SK-N-SH (cell line): ENCODE results near the gene ARHGEF17. TPM values are rescaled to one million over a fixed set of nuclear protein-coding genes. Genes with fewer than 3 reads are reported as not detected.

Experiments used
- CTCF ChIA-PET: fragments of 300-600, 350-600 bp; formaldehyde crosslinking; extraction: SDS; loops from one replicate; lab custom pipeline; 2021; lab: Yijun Ruan, JAX
- POLR2A ChIA-PET: fragments of 350-600 bp; sonication (Branson Sonifier 250); formaldehyde crosslinking; extraction: SDS; loops from one replicate; lab custom pipeline; 2020; ENCODE audit warnings: antibody characterized with exemption, inconsistent platforms; lab: Yijun Ruan, JAX
- DNase-seq: peaks from one replicate; pipeline ENCODE4 v3.0.0; 2012
- H2AFZ ChIP-seq: fragments of 200-600 bp; sonication (generic); 2 replicates; pipeline ENCODE4 v1.8.1; 2016; ENCODE audit warnings: antibody characterized with exemption, mild to moderate bottlenecking, low read depth
- H3F3A ChIP-seq: fragments of 200-600 bp; sonication (generic); replicated peaks from 2 replicates; pipeline ENCODE3; 2016; ENCODE audit warnings: antibody characterized with exemption, mild to moderate bottlenecking; ENCODE audit not compliant: insufficient read depth
- H3K27ac ChIP-seq, 2 experiments: fragments of 200-500 bp in 1 of 2; fragments of 200-600 bp in 1 of 2; sonication (Bioruptor generic) in 1 of 2; sonication (generic), shearing (Covaris generic) in 1 of 2; 2 replicates each; pipeline versions ENCODE4 v1.5.1 to v1.6.1; 2014 to 2016; ENCODE audit warnings: low read depth in 2 of 2, inconsistent platforms in 1 of 2, low read length in 1 of 2, mild to moderate bottlenecking in 1 of 2, mixed read lengths in 1 of 2
- H3K27me3 ChIP-seq: fragments of 200-600 bp; sonication (generic), shearing (Covaris generic); 2 replicates; pipeline ENCODE4 v1.6.1; 2016; ENCODE audit warnings: mixed run types; ENCODE audit not compliant: insufficient read depth
- H3K36me3 ChIP-seq, 2 experiments: fragments of 200-500 bp in 1 of 2; fragments of 200-600 bp in 1 of 2; sonication (Bioruptor generic) in 1 of 2; sonication (generic) in 1 of 2; replicated peaks in 1 of 2; 2 replicates each; pipeline versions ENCODE3 to v1.5.1; 2014 to 2016; ENCODE audit warnings: low read length in 1 of 2, mild to moderate bottlenecking in 1 of 2; ENCODE audit not compliant: insufficient read depth in 2 of 2, control insufficient read depth in 1 of 2
- H3K4me1 ChIP-seq, 2 experiments: fragments of 200-500 bp in 1 of 2; fragments of 200-600 bp in 1 of 2; sonication (Bioruptor generic) in 1 of 2; sonication (generic), shearing (Covaris generic) in 1 of 2; 2 replicates each; pipeline versions ENCODE4 v1.5.1 to v1.6.1; 2014 to 2016; ENCODE audit warnings: low read depth in 1 of 2, low read length in 1 of 2, mixed run types in 1 of 2; ENCODE audit not compliant: insufficient read depth in 2 of 2, control insufficient read depth in 1 of 2
- H3K4me2 ChIP-seq: fragments of 200-600 bp; sonication (generic), shearing (Covaris generic); 2 replicates; pipeline ENCODE4 v1.6.1; 2017; ENCODE audit warnings: mixed run types
- H3K4me3 ChIP-seq, 2 experiments: fragments of 200-500 bp in 1 of 2; fragments of 200-600 bp in 1 of 2; sonication (Bioruptor generic) in 1 of 2; sonication (generic), shearing (Covaris generic) in 1 of 2; 2 replicates each; pipeline versions ENCODE4 v1.5.1 to v1.8.1; 2014 to 2016; ENCODE audit warnings: low read depth in 2 of 2, inconsistent platforms in 1 of 2, low read length in 1 of 2, mild to moderate bottlenecking in 1 of 2, mixed read lengths in 1 of 2, moderate library complexity in 1 of 2
- H3K79me2 ChIP-seq: fragments of 200-600 bp; sonication (generic); 2 replicates; pipeline ENCODE4 v1.8.1; 2017; ENCODE audit warnings: mild to moderate bottlenecking; ENCODE audit not compliant: insufficient read depth
- H3K9ac ChIP-seq: fragments of 200-600 bp; sonication (generic); 2 replicates; pipeline ENCODE4 v1.6.1; 2017; ENCODE audit warnings: mixed run types
- H3K9me2 ChIP-seq: fragments of 200-600 bp; sonication (generic); 2 replicates; pipeline ENCODE4 v1.6.1; 2017; ENCODE audit warnings: mixed run types
- H3K9me3 ChIP-seq: fragments of 200-600 bp; sonication (generic); 2 replicates; pipeline ENCODE4 v1.6.1; 2017; ENCODE audit warnings: mixed run types, mild to moderate bottlenecking, moderate library complexity
- H4K20me1 ChIP-seq: fragments of 200-600 bp; sonication (generic); 2 replicates; pipeline ENCODE4 v1.6.1; 2017; ENCODE audit warnings: mild to moderate bottlenecking, mixed run types; ENCODE audit not compliant: insufficient read depth
- CHD2 ChIP-seq: fragments of 150-350 bp; IDR thresholded peaks from 2 replicates; pipeline ENCODE4 v1.6.1; 2018; ENCODE audit warnings: low read length; ENCODE audit not compliant: partially characterized antibody
- CTCF ChIP-seq: fragments of 200-600 bp; sonication (generic); IDR thresholded peaks from 2 replicates; pipeline ENCODE4 v1.6.1; 2017; ENCODE audit warnings: antibody characterized with exemption, mild to moderate bottlenecking, moderate library complexity
- ELF1 ChIP-seq: IDR thresholded peaks from 2 replicates; pipeline ENCODE4 v1.4.0; 2012
- EZH2phosphoT487 ChIP-seq: fragments of 200-600 bp; sonication (generic); IDR thresholded peaks from 2 replicates; pipeline ENCODE4 v1.6.1; 2017; ENCODE audit warnings: low read depth, mixed run types, mild to moderate bottlenecking, antibody characterized with exemption, moderate library complexity, borderline replicate concordance
- FOXJ3 ChIP-seq: sonication (generic); formaldehyde crosslinking; IDR thresholded peaks from 2 replicates; pipeline ENCODE4 v1.5.1; 2020; ENCODE audit warnings: mild to moderate bottlenecking, missing genetic modification reagents
- FOXM1 ChIP-seq: IDR thresholded peaks from 2 replicates; pipeline ENCODE4 v1.4.0; 2012; ENCODE audit warnings: low read depth, mild to moderate bottlenecking
- JUND ChIP-seq: IDR thresholded peaks from 2 replicates; pipeline ENCODE4 v1.4.0; 2012
- MAX ChIP-seq: IDR thresholded peaks from 2 replicates; pipeline ENCODE4 v1.4.0; 2012; ENCODE audit warnings: low read depth
- MXI1 ChIP-seq: IDR thresholded peaks from 2 replicates; pipeline ENCODE4 v1.6.1; 2012; ENCODE audit warnings: mild to moderate bottlenecking, low read depth, low read length, improper control_type of control experiment
- RAD21 ChIP-seq: IDR thresholded peaks from 2 replicates; pipeline ENCODE4 v1.6.1; 2012; ENCODE audit warnings: mild to moderate bottlenecking, low read length
- RXRA ChIP-seq: IDR thresholded peaks from 2 replicates; pipeline ENCODE4 v1.4.0; 2012; ENCODE audit warnings: low read depth, mild to moderate bottlenecking, borderline replicate concordance
- SMC3 ChIP-seq: IDR thresholded peaks from 2 replicates; pipeline ENCODE4 v1.6.1; 2012; ENCODE audit warnings: low read depth, low read length, improper control_type of control experiment
- TEAD4 ChIP-seq: IDR thresholded peaks from 2 replicates; pipeline ENCODE4 v1.4.0; 2012; ENCODE audit warnings: mild to moderate bottlenecking, borderline replicate concordance; ENCODE audit not compliant: insufficient read depth
- WGBS: methylation state at CpG from one replicate; pipeline ENCODE4 v1.1.6; 2017; ENCODE audit warnings: low lambda C conversion rate; 5-methylcytosine and 5-hydroxymethylcytosine counted together
- polyA plus RNA-seq, 3 experiments: library from polyadenylated mRNA; depleted of rRNA; stranded (reverse); fragments of >200 nt; gene quantifications; 2 replicates each; pipeline ENCODE4 v1.2.3, GENCODE V29; 2012

ARHGEF17 gene
- polyA plus RNA-seq, 1 of the 3 experiments (the other 2 are of a cell fraction) = 45.9 TPM

- TF ChIP-seq RXRA = no peak
- no peak for TF ChIP-seq JUND
- TF ChIP-seq EZH2phosphoT487 = no peak
Measured at GRCh38 chr11:73392108-73393010, 84.3 kb downstream of the ARHGEF17 start (continued).

- H3K4me1 ChIP-seq = peaks cover 0 to 7% of the 10 kb centered on the region in 2 experiments; a peak in 1 of 4 replicates
- H2AFZ ChIP-seq = no peak overlapping the region
- peaks cover 5% of the 10 kb centered on the region for H3F3A ChIP-seq
- no peak overlapping the region for H3K4me2 ChIP-seq
- TF ChIP-seq ELF1 (no peak), RXRA (no peak), CHD2 (no peak)
- no peaks in the 10 kb centered on the region for H3K27me3 ChIP-seq
- CTCF ChIA-PET = interaction anchor here (0.6 to 10.0 kb wide), 42 partner anchors 9 to 693 kb away, joined by 3 to 144 read pairs (median 6); partner anchors contain the start of genes PLEKHB1 and RELT
- no peaks in the 10 kb centered on the region for H3K36me3 ChIP-seq
- WGBS = 89% methylated on average over 5 of the region's 7 CpGs
- H3K4me3 ChIP-seq = no peak overlapping the region
- no peaks in the 10 kb centered on the region for H3K9me3 ChIP-seq
- no peak overlapping the region for H3K9ac ChIP-seq
- DNase-seq = no peak
- H3K27ac ChIP-seq = no peak overlapping the region
- H3K9me2 ChIP-seq = no peaks in the 10 kb centered on the region
- POLR2A ChIA-PET = interaction anchor here (0.6 kb wide), 1 partner anchor 57 kb away, joined by 3 read pairs; no protein-coding TSS in a partner anchor
- H3K79me2 ChIP-seq = peaks cover 5% of the 10 kb centered on the region; the same call in 1 of the 2 replicates
- peaks cover 8% of the 10 kb centered on the region; the same call in 1 of the 2 replicates for H4K20me1 ChIP-seq
Measured at GRCh38 chr11:73393011-73393380, 84.9 kb downstream of the ARHGEF17 start.

GRCh38 chr11:73393479-73394415 lies 85.7 kb downstream of the ARHGEF17 start:
- WGBS = 75% methylated on average over 10 of the region's 16 CpGs
- no peaks in the 10 kb centered on the region for H3K9me3 ChIP-seq
- no peaks in the 10 kb centered on the region; a peak in 1 of 4 replicates for H3K4me1 ChIP-seq
- peaks cover 8% of the 10 kb centered on the region; the same call in 1 of the 2 replicates for H4K20me1 ChIP-seq
- H2AFZ ChIP-seq = no peak overlapping the region
- no peak overlapping the region; a peak in 1 of 4 replicates for H3K4me3 ChIP-seq
- no peaks in the 10 kb centered on the region for H3K36me3 ChIP-seq
- no peaks in the 10 kb centered on the region for H3K27me3 ChIP-seq
- DNase-seq = peak; percentile 94
- no peak overlapping the region for H3K4me2 ChIP-seq
- CTCF ChIA-PET = interaction anchor here (0.6 to 10.0 kb wide), 47 partner anchors 10 to 694 kb away, joined by 3 to 144 read pairs (median 5); partner anchors contain the start of genes PLEKHB1 and RELT
- no peak for TF ChIP-seq FOXJ3 (CRISPR knock-in tag)
- no peak for TF ChIP-seq EZH2phosphoT487
- TF ChIP-seq RAD21 = peak; percentile 92
- TF ChIP-seq TEAD4 = no peak
- peak; percentile 82 for TF ChIP-seq SMC3
- peak; percentile 76; the same call in 1 of the 2 replicates for TF ChIP-seq MXI1
- TF ChIP-seq MAX = peak; percentile 88
- peak; percentile 81 for TF ChIP-seq CTCF
- TF ChIP-seq FOXM1 = no peak
- POLR2A ChIA-PET = interaction anchor here (0.6 kb wide), 1 partner anchor 58 kb away, joined by 3 read pairs; no protein-coding TSS in a partner anchor
- no peak overlapping the region for H3K27ac ChIP-seq
- H3K9me2 ChIP-seq = no peaks in the 10 kb centered on the region
- peaks cover 5% of the 10 kb centered on the region for H3F3A ChIP-seq
- no peaks in the 10 kb centered on the region for H3K79me2 ChIP-seq
- H3K9ac ChIP-seq = no peak overlapping the region
